T-helper 9 cell (primary cell): ENCODE measurements around the gene ZNF573.
A peak's percentile ranks its signal among the peaks of the same experiment; 100 is the strongest.
"Not testable (repeated sequence)": the region's sequence is repeated elsewhere in the genome, so short reads cannot be mapped to it uniquely, and the experiment has no call there.

Experiments
- DNase-seq: peaks from one replicate; pipeline ENCODE4 v3.0.0-alpha.2; 2020
- total RNA-seq, 2 donors: gene quantifications; one replicate each; lab custom pipeline; 2026; lab: John Stamatoyannopoulos, UW

The ZNF573 gene
- total RNA-seq = 7.7 to 18.7 reads per million in 2 donors

GRCh38 chr19:37779127-37780005 lies at the start of gene ZNF573:
TSS of gene ZNF573 (minus strand) at chr19:37779586. CDS start at chr19:37773729, 5,857 bp downstream.
- peak; percentile 75 for DNase-seq

GRCh38 chr19:37817180-37817981 lies 38.0 kb upstream of the ZNF573 start:
- peak; percentile 5 for DNase-seq

- not testable (repeated sequence) for DNase-seq
These were observed 36.2 kb upstream of the ZNF573 start for GRCh38 chr19:37815611-37816010.

GRCh38 chr19:37813340-37813739 lies 34.0 kb upstream of the ZNF573 start:
- no peak for DNase-seq

- no peak for DNase-seq
These were observed 30.0 kb upstream of the ZNF573 start for GRCh38 chr19:37809366-37809765.

GRCh38 chr19:37803249-37803840 lies 24.0 kb upstream of the ZNF573 start:
- no peak for DNase-seq

- no peak for DNase-seq
These were observed 11.0 kb upstream of the ZNF573 start for GRCh38 chr19:37790244-37790925.

GRCh38 chr19:37778613-37779126 lies 716 bp downstream of the ZNF573 start:
- DNase-seq = no peak

GRCh38 chr19:37770985-37771384 lies 8.4 kb downstream of the ZNF573 start:
- no peak for DNase-seq

GRCh38 chr19:37763488-37763887 lies 15.9 kb downstream of the ZNF573 start:
- no peak for DNase-seq

GRCh38 chr19:37757683-37758082 lies 21.7 kb downstream of the ZNF573 start:
- not testable (repeated sequence) for DNase-seq

GRCh38 chr19:37738371-37738770 lies 41.0 kb downstream of the ZNF573 start:
- no peak for DNase-seq

GRCh38 chr19:37725181-37725580 lies 54.2 kb downstream of the ZNF573 start:
- DNase-seq = no peak

- no peak for DNase-seq
These were observed 59.5 kb downstream of the ZNF573 start for GRCh38 chr19:37719927-37720265.

- peak; percentile 59 for DNase-seq
These were observed 60.1 kb downstream of the ZNF573 start, which contains the start of gene ZNF607 for GRCh38 chr19:37719111-37719926. TSS of gene ZNF607 (minus strand) at chr19:37719761. CDS start at chr19:37711618, 8,143 bp downstream.

- DNase-seq = no peak
These were observed 61.1 kb downstream of the ZNF573 start for GRCh38 chr19:37718304-37718703.

GRCh38 chr19:37716140-37716539 lies 63.2 kb downstream of the ZNF573 start:
- DNase-seq = no peak

- DNase-seq = no peak
These were observed 73.3 kb downstream of the ZNF573 start for GRCh38 chr19:37706052-37706605.

GRCh38 chr19:37699057-37699456 lies 80.3 kb downstream of the ZNF573 start:
- no peak for DNase-seq

GRCh38 chr19:37698216-37698615 lies 81.2 kb downstream of the ZNF573 start:
- DNase-seq = no peak
